DMS53 treated with DMSO at 0.1 percent for 48 hours (cell line): Measurements from ENCODE around the gene COPRS.
"Not testable (repeated sequence)": the region's sequence is repeated elsewhere in the genome, so short reads cannot be mapped to it uniquely, and the experiment has no call there.

Experiments
- DNase-seq: peaks from one replicate; lab custom pipeline; 2025; ENCODE audit not compliant: unreplicated experiment; lab: John Stamatoyannopoulos, UW

The COPRS gene

GRCh38 chr17:31809876-31810275 is 49.2 kb downstream of the COPRS start:
- DNase-seq: not testable (repeated sequence)

- no peak for DNase-seq
These were observed 50.5 kb downstream of the COPRS start for GRCh38 chr17:31808521-31809050.

GRCh38 chr17:31807846-31808245 is 51.2 kb downstream of the COPRS start:
- DNase-seq: no peak

- no peak for DNase-seq
These were observed 52.1 kb downstream of the COPRS start for GRCh38 chr17:31806921-31807320.

- DNase-seq: peak; percentile 90
These were observed 55.4 kb downstream of the COPRS start for GRCh38 chr17:31803494-31804213.

GRCh38 chr17:31802502-31802901 is 56.5 kb downstream of the COPRS start:
- DNase-seq: no peak
